Natural killer cell (primary cell): ENCODE results near the gene ARID3C. TPM values are rescaled to one million over a fixed set of nuclear protein-coding genes. Genes with fewer than 3 reads are reported as not detected.

Experiments used
- ATAC-seq, 3 donors: fragments of 150-1000 bp in 2 of 3; fragments of 200-7000 bp in 1 of 3; cut with Tn5 transposase; 1 replicate in 1 of 3; 2 replicates in 2 of 3; pipeline ENCODE4 v1.10.0; 2021; ENCODE audit warnings: mild to moderate bottlenecking in 2 of 3, moderate library complexity in 2 of 3
- DNase-seq, 2 donors: peaks; one replicate each; pipeline versions ENCODE4 v3.0.0 to v3.0.0-alpha.2; 2013 to 2021; ENCODE audit warnings: mixed read lengths in 1 of 2
- H3K27ac ChIP-seq: one replicate; pipeline ENCODE4 v1.5.1; 2013; ENCODE audit warnings: mild to moderate bottlenecking, low read length
- H3K27me3 ChIP-seq: one replicate; pipeline ENCODE4 v1.6.1; 2013; ENCODE audit warnings: low read length; ENCODE audit not compliant: control insufficient read depth, insufficient read depth
- H3K36me3 ChIP-seq: one replicate; pipeline ENCODE4 v1.6.1; 2013; ENCODE audit warnings: low read length; ENCODE audit not compliant: control insufficient read depth, insufficient read depth
- H3K4me1 ChIP-seq: one replicate; pipeline ENCODE4 v1.6.1; 2013; ENCODE audit warnings: low read length; ENCODE audit not compliant: control insufficient read depth, insufficient read depth
- H3K4me3 ChIP-seq: one replicate; pipeline ENCODE4 v1.5.1; 2013; ENCODE audit warnings: low read length
- H3K9me3 ChIP-seq: one replicate; pipeline ENCODE4 v1.6.1; 2013; ENCODE audit warnings: low read length; ENCODE audit not compliant: control insufficient read depth, insufficient read depth
- H3K27ac Mint-ChIP-seq, 2 donors: one replicate each; pipeline ENCODE4 v1.8.0; 2022; ENCODE audit warnings: mild to moderate bottlenecking in 2 of 2, mixed read lengths in 2 of 2, moderate library complexity in 1 of 2
- H3K27me3 Mint-ChIP-seq, 2 donors: one replicate each; pipeline ENCODE4 v1.8.0; 2022; ENCODE audit warnings: low read depth in 2 of 2, mixed read lengths in 2 of 2
- H3K36me3 Mint-ChIP-seq: one replicate; pipeline ENCODE4 v1.8.0; 2022; ENCODE audit warnings: mixed read lengths
- H3K4me1 Mint-ChIP-seq, 2 donors: one replicate each; pipeline ENCODE4 v1.8.0; 2022; ENCODE audit warnings: mixed read lengths in 2 of 2
- H3K4me3 Mint-ChIP-seq: one replicate; pipeline ENCODE4 v1.8.0; 2022; ENCODE audit warnings: mild to moderate bottlenecking, moderate library complexity, mixed read lengths
- H3K9me3 Mint-ChIP-seq, 2 donors: one replicate each; pipeline ENCODE4 v1.8.0; 2022; ENCODE audit warnings: mixed read lengths in 2 of 2
- WGBS: methylation state at CpG from one replicate; pipeline ENCODE4 v1.1.7; 2013; ENCODE audit warnings: missing lambda C conversion rate; ENCODE audit not compliant: insufficient coverage; 5-methylcytosine and 5-hydroxymethylcytosine counted together
- intact Hi-C: fragments of 100-400 bp; cut with micrococcal nuclease; formaldehyde crosslinking; loops from one replicate; pipeline ENCODE4 v1.14.2; 2022
- total RNA-seq, 4 donors: library from RNA; stranded (reverse); fragments of 120-200 nt in 1 of 4; gene quantifications; one replicate each; pipeline versions ENCODE4 v1.2.3 to v1.2.4, GENCODE V29; 2013 to 2022
- TF ChIP-seq, protein P1 (sequence below): fragments of 200-600 bp; IDR thresholded peaks from one replicate; pipeline ENCODE4 v1.8.0; 2022; ENCODE audit warnings: antibody characterized with exemption

Gene ARID3C
- total RNA-seq, 3 donors from 2014 or later (not counting 1 experiment from before 2014, with no cell fraction given), result 0.24 to 0.77 TPM; not detected in 1

DNA sequence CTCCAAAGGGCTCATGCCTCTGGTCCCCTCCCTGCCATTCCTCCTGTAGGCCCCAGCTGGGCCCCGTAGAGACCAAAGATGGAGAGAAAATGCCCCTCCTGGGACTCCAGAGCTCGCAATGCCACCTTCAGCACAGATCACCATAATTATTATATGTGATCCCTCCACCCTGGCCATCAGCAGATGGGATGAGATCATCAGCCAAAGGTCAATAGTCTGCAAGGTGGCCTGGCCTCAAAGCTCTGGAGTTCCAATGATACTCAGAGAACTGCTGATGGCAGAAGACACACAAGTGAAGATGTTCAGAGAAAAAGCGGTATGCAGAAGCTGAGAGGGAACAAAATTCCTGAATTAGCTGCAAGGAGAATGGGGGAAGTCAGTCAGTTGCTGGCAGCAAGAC, 22.0 kb downstream of the ARID3C start:
- TF ChIP-seq, protein P1, sequence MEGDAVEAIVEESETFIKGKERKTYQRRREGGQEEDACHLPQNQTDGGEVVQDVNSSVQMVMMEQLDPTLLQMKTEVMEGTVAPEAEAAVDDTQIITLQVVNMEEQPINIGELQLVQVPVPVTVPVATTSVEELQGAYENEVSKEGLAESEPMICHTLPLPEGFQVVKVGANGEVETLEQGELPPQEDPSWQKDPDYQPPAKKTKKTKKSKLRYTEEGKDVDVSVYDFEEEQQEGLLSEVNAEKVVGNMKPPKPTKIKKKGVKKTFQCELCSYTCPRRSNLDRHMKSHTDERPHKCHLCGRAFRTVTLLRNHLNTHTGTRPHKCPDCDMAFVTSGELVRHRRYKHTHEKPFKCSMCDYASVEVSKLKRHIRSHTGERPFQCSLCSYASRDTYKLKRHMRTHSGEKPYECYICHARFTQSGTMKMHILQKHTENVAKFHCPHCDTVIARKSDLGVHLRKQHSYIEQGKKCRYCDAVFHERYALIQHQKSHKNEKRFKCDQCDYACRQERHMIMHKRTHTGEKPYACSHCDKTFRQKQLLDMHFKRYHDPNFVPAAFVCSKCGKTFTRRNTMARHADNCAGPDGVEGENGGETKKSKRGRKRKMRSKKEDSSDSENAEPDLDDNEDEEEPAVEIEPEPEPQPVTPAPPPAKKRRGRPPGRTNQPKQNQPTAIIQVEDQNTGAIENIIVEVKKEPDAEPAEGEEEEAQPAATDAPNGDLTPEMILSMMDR, result no peak
- Mint-ChIP-seq H3K27me3 (no peaks in the 10 kb centered on the region), H3K36me3 (no peaks in the 10 kb centered on the region), H3K9me3 (no peaks in the 10 kb centered on the region), H3K4me1 (peaks cover 14 to 22% of the 10 kb centered on the region in 2 donors), H3K27ac (no peak overlapping the region), H3K4me3 (no peak overlapping the region)
- H3K4me3 ChIP-seq, result no peak overlapping the region
- DNase-seq (no peak), ATAC-seq (no peak)
- H3K9me3 ChIP-seq, result no peaks in the 10 kb centered on the region
- no peak overlapping the region for H3K27ac ChIP-seq
- WGBS, result 97% methylated on average over 3 of the region's 3 CpGs
- H3K36me3 ChIP-seq, result no peaks in the 10 kb centered on the region
- H3K4me1 ChIP-seq, result peaks cover 14% of the 10 kb centered on the region
- intact Hi-C loops, result no loop called here
- H3K27me3 ChIP-seq, result no peaks in the 10 kb centered on the region

DNA sequence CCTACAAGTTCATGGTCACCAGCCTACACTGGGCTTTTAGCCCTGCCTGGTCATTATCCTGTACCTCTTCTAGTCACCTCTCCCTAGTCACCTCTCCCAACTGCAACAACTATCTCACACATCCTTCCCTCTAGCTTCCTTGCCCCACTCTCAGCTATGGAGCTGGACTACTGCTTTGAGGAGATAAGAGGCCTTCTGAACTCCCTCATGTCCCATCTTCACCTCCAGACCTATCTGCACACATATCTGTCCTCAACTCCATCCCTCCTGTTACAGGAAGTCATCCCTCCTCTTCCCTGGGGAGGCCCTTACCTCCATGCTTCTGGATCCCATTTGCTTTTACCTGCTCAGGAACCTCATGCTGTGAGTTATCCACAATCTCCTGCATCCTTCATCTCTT, 22.7 kb downstream of the ARID3C start:
- H3K9me3 Mint-ChIP-seq, result no peaks in the 10 kb centered on the region
- H3K36me3 ChIP-seq, result no peaks in the 10 kb centered on the region
- ATAC-seq (no peak), DNase-seq (no peak)
- H3K4me1 ChIP-seq, result peaks cover 7% of the 10 kb centered on the region
- H3K4me1 Mint-ChIP-seq, result peaks cover 7 to 15% of the 10 kb centered on the region in 2 donors
- TF ChIP-seq, protein P1, result no peak
- H3K27me3 ChIP-seq, result no peaks in the 10 kb centered on the region
- intact Hi-C loops, result no loop called here
- no peaks in the 10 kb centered on the region for H3K27me3 Mint-ChIP-seq
- no peaks in the 10 kb centered on the region for H3K9me3 ChIP-seq
- no peak overlapping the region for H3K27ac ChIP-seq
- no peak overlapping the region for H3K4me3 Mint-ChIP-seq
- H3K4me3 ChIP-seq, result no peak overlapping the region
- no peaks in the 10 kb centered on the region for H3K36me3 Mint-ChIP-seq
- no peak overlapping the region for H3K27ac Mint-ChIP-seq

DNA sequence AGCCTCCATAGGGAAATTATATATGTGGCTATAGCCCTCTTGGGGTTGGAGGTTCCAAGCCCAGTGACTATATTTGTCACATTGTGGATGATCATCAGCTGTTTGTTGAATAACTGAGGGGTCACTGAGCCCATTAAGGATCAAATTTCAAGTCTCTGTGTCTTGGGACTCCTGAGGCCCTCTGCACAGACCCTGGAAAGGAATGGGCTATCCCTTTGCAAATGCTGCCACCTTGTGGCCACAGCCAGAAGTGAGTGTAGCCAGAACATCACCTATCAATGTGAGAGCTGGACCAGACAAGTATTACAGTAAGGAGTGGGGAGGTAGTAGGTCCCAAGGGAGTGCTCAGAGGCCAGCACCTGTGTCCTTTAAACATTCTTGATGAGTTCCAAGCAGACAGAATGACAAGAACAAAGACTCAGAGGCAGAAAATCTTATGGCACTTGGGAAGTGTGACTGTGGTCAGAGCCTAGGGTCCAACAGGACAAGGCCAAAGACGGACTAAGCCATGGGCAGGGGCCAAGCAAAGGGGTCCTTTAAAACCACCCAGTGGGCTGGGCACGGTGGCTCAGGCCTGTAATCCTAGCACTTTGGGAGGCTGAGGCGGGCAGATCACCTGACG, 25.1 kb downstream of the ARID3C start:
- no peaks in the 10 kb centered on the region for H3K36me3 Mint-ChIP-seq
- no peak overlapping the region for H3K27ac Mint-ChIP-seq
- 54% methylated on average over 3 of the region's 4 CpGs for WGBS

More for the DNA sequence above, 25.1 kb downstream of the ARID3C start:
- Histone ChIP-seq H3K4me3 (no peak overlapping the region), H3K27ac (no peak overlapping the region), H3K9me3 (no peaks in the 10 kb centered on the region), H3K27me3 (no peaks in the 10 kb centered on the region), H3K36me3 (no peaks in the 10 kb centered on the region), H3K4me1 (no peaks in the 10 kb centered on the region)
- peaks cover 0 to 6% of the 10 kb centered on the region in 2 donors for H3K27me3 Mint-ChIP-seq
- intact Hi-C loops, result loop anchor here (1.0 to 5.0 kb wide), 2 partner anchors 34 to 199 kb away; partner anchors contain the start of gene SIGMAR1
- no peak overlapping the region for H3K4me3 Mint-ChIP-seq
- no peaks in the 10 kb centered on the region for H3K4me1 Mint-ChIP-seq
- DNase-seq (peak; percentile 76 to 88), ATAC-seq (peak; percentile 82 to 99 (median 95))
- TF ChIP-seq, protein P1, result peak; percentile 88
- H3K9me3 Mint-ChIP-seq, result no peaks in the 10 kb centered on the region
